KBM-7 (cell line): ENCODE results near the gene LRRC46.

ENCODE experiments used
- DNase-seq: peaks from one replicate; pipeline ENCODE4 v3.0.0-alpha.2; 2015
- in situ Hi-C: fragments of 300-500 bp; cut with MboI; formaldehyde crosslinking; loops from 2 replicates; pipeline ENCODE4 v1.14.3; 2020; ENCODE audit warnings: low sequenced_read_pairs, low pct_unique_long_range_greater_than_20kb, mixed read lengths

Gene LRRC46

DNA sequence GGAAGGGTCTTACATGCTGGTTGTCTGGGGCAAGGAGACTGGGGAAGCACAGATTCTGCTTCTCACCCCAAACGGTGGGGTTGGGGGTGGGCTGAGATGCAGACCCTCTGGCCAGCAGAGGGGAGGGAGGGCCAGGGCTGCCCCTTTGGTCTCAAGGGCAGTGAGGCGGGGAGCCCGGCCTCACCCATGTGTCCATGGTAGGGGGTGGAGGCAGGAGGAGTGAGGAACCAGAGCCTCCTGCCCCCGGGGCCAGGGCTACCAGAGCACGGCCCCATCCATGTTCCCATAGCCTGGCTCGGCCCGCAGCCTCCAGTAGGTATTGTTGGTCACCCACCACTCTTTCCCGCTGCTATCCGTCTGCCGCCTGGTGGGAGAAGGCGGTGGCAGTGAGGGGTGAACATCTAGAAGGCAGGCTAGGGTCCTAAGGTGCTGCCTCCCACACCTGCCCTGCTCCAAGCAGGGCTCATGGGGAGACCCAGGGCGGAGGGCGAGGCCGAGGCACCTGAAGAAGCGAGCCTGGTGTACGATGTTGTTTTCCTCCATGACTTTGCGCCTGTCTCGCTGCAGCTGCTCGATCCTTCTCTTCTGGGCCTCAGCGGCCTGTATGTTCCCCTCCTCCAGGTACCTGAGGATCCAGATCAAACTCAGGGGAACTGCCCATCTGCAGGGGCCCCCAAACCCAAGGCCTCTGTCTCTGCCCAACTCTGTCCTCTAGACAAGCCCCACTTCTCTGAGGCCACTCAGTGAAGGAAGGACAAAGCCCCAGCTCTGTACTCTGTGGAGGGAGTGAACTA is 23.2 kb upstream of the LRRC46 start:
- DNase-seq: no peak
- in situ Hi-C loops: no loop called here

- in situ Hi-C loops: no loop called here
- no peak for DNase-seq
Observed at GRCh38 chr17:47808830-47809480, 22.5 kb upstream of the LRRC46 start.

DNA sequence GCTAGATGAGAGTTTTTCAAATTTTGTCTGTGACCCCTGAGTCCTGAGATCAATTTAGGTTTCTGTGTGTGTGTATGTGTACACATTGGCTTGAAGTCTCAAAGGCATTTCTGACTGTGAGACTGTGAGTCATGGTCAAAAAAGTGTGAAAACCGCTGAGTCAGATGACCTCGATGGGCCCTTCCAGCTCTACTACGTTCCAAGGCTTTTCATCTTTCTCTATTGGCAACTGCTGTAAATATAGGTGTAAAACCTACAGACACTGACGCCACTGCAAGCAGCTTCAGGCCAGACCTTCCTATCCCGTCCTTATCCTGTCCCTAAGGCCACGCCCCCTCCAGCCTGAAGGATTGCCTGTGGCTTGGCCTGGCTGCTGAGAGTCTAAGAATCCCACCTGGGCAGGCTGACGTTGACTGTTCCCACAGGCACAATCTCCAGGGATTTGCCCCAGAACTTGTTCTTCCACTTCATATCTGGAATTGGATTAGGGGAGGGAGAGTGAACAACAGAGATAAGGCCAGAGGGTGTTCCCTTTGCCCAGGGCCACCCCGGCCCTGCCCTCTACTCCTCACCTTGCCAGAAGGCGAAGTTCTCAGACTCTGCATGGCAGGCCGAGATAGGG is 21.2 kb upstream of the LRRC46 start:
- in situ Hi-C loops: no loop called here
- DNase-seq: no peak

GRCh38 chr17:47810901-47811635 is 20.4 kb upstream of the LRRC46 start:
- DNase-seq: no peak
- in situ Hi-C loops: no loop called here

DNA sequence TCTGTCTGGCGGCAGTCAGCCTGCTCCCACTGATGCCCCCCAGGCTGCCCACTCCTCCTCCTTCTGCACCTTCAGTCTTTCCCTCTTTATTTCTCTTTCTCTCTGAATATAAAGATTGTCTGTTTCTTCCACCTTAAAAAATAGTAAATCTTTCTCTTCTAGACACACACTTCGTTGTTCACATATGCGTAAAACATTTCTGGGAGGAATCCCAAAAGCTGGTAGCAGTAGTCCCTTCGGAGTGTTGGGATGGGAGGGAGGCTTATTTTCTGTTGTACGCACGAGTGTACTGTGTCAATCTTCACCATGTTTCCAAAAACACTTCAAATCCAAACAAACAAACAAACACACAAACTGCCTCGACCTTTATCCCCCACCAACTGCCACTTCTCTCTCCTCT is 19.8 kb upstream of the LRRC46 start:
- no peak for DNase-seq
- in situ Hi-C loops: no loop called here

- DNase-seq: no peak
- in situ Hi-C loops: no loop called here
Observed at GRCh38 chr17:47812146-47812920, 19.1 kb upstream of the LRRC46 start.

DNA sequence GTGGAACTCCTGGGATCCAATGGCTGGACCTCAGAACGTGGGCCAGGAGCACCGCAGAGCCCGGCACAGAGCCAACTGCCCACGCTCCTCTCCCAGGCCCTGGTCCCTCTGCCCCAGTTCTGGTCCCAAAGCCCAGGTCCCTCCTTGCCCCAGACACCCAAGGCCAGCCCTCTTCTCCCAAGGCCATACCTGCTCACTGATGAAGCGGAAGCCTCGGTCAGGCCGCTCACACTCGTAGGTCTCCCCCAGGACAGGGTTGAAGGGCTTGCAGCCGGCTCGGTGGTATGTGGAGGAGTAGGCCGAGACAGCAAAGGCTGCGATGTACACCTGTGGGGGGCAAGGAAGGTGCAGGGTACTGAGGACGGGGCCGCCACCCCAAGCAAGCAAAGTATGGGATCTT is 18.4 kb upstream of the LRRC46 start:
- in situ Hi-C loops: no loop called here
- DNase-seq: no peak

DNA sequence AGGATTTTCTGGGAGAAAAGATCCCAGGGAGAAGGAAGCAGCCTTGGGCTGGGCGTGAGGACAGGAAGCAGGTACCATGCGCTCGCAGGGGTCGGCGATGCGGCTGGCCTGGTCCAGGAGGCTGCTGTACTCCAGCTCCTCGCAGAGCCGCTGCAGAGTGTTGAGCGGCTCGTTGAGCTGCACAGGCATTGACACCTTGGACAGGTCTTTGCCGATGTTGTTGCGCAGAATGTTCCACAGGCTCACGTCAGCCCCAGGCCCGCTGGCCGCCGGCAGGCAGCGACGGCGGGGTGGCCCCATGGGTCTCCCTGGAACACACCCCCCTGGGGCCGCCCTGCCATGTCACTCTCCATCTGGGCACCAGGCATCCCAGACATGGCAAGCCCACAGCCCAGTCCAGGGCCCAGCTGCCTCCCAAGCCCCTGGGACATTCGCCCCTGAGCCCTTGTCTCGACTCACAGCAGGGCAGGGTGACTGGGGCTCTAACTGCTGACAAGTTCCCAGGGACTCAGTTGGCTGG is 17.9 kb upstream of the LRRC46 start:
- in situ Hi-C loops: no loop called here
- DNase-seq: no peak

- in situ Hi-C loops: no loop called here
- DNase-seq: no peak
Observed at GRCh38 chr17:47815106-47815918, 16.2 kb upstream of the LRRC46 start.

DNA sequence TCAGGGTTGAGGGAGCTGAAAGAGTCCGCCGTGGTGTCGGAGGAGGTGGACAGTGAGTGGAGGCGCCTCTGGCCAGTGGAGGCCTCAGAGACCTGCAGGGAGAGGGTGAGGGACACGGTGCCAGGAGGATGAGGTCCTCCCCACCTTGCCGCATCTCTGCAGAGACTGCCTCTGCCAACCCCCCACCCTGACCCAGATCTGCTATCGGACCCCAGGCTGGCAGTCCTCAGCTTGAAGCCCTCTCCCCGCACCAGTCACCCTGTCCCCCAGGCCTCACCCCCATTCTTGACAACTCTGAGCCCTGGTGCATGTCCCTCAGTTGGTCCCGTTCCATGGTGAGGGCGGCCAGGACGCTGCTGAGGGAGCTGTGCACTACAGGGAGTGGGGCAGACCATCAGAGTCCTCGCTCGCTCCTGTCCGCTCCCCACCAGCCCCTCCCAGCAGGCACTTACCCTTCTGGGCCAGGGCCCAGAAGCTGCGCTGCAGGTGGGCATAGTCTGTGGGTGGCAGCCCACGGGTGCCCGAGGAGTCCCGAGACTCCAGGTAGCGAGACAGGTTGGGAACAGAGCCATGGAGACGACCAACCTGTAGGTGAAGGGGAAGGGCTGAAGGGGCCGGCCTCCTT is 15.2 kb upstream of the LRRC46 start:
- in situ Hi-C loops: no loop called here
- DNase-seq: no peak

GRCh38 chr17:47816947-47817346 is 14.5 kb upstream of the LRRC46 start:
- no peak for DNase-seq
- in situ Hi-C loops: no loop called here

DNA sequence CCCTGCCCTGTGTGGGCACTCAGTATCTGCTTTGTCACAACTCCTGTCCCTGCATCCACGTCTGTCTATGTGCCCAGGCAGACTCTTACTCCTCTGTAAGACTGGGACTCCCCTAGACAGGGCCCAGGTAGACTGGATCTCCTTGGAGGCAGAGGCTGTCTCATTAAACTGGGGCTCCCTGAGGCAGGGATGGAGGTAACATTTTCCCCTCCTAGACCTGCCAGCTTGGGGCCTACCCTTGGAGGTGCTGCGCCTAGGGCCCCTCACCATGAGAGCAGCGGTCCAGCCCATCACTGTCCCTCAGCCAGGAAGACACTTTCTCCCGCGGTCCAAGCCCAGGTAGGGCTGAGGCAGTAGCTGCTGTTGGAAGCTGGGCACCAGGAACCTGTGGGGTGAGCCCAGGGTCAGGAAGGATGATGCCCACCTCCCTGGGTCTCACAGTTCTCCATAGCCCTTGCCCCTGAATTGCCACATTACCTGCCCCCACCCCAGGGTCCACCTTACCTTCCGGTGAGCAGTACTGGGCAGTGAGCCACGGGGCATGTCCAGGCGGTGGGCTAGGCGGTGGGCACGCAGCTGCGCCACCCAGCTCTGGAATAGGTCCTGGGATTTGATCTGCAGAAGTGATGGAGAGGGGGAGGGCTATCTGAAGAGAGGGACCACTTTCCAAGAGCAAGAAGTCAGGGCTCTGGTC is 13.3 kb upstream of the LRRC46 start:
- in situ Hi-C loops: no loop called here
- DNase-seq: no peak

DNA sequence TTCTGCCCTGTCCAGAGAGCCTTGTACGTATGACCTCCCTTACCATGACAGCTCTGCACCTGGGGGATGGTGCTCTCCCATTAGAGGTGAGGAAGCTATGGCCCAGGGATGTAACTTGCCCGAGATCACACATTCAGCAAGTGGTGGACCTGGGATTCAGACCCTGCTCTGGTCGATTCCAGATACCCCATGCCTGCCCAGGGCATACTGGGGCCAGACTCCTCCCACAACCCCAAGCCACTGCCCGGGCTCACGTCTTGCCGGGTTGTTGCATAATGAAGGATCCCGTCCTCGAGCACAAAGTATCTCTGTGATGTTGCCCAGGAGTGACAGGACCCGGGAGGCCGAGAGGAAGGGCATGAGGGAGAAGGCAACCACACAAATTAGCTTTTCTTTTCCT is 12.0 kb upstream of the LRRC46 start:
- in situ Hi-C loops: no loop called here
- DNase-seq: no peak

DNA sequence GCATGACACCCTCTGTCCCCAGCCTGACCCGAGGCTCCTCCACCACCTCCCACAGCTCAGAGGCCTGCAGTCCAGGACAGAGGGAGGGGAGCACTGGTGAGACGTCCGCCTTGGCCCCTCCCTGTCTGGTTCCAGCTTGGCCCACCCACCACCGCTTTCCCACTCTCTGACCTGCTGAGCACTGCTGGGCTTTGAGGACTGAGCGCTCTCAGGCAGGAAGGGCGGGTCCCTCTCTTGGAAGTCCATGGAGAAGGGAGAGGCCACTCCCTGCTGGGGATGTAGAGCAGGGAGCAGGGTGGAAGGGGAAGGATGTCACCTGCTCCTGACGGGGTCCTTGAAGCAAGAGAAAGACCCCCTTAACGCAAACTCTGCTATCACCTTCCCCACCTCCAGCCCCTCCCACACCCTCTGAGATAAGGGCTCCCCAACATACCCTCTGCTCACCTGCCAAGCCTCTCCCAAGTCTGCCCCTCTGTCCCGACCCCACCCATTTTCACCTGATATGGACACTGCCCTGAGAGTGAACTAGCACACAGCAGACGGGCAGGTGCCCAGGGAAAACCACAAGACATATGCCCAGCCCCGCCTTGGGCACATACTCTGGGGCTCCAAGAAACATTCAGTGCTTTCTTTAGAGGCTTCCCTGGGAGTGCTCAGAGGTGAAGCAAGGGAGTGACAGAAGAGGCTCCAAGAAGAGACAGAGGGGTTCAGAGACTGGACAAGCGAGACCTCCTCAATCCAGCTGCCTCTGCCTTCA is 11.3 kb upstream of the LRRC46 start:
- in situ Hi-C loops: no loop called here
- no peak for DNase-seq

- DNase-seq: no peak
- in situ Hi-C loops: no loop called here
Observed at GRCh38 chr17:47821031-47821423, 10.4 kb upstream of the LRRC46 start.
